ENCODE results near the gene POMC. TPM values are rescaled to one million over a fixed set of nuclear protein-coding genes. Genes with fewer than 3 reads are reported as not detected.

POMC gene
- total RNA-seq, 1 donor from 2014 or later: 0.64 TPM

- no peak overlapping the region for H3K4me3 Mint-ChIP-seq (ENCODE audit: unreplicated experiment)
- DNase-seq (ENCODE audit: low spot score): no peak
- no peaks in the 10 kb centered on the region for H3K36me3 Mint-ChIP-seq (ENCODE audit: low read depth, unreplicated experiment)
- H3K27me3 Mint-ChIP-seq (ENCODE audit: unreplicated experiment): peaks cover 5% of the 10 kb centered on the region
- no peak overlapping the region for H3K27ac Mint-ChIP-seq (ENCODE audit: unreplicated experiment)
- H3K9me3 Mint-ChIP-seq (ENCODE audit: unreplicated experiment): no peaks in the 10 kb centered on the region
- no peaks in the 10 kb centered on the region for H3K4me1 Mint-ChIP-seq (ENCODE audit: unreplicated experiment)
- TF ChIP-seq CTCF (IDR thresholded peaks at IDR 0.05; ENCODE audit: unreplicated experiment): no peak
Measured at GRCh38 chr2:25207078-25207545, 38.7 kb upstream of the POMC start.

- Mint-ChIP-seq H3K4me1 (ENCODE audit: unreplicated experiment) (no peaks in the 10 kb centered on the region), H3K9me3 (ENCODE audit: unreplicated experiment) (no peaks in the 10 kb centered on the region), H3K27ac (ENCODE audit: unreplicated experiment) (no peak overlapping the region), H3K27me3 (ENCODE audit: unreplicated experiment) (peaks cover 7% of the 10 kb centered on the region), H3K36me3 (ENCODE audit: low read depth, unreplicated experiment) (no peaks in the 10 kb centered on the region), H3K4me3 (ENCODE audit: unreplicated experiment) (no peak overlapping the region)
- no peak for TF ChIP-seq CTCF (IDR thresholded peaks at IDR 0.05; ENCODE audit: unreplicated experiment)
- no peak for DNase-seq (ENCODE audit: low spot score)
Measured at GRCh38 chr2:25204190-25204838, 35.9 kb upstream of the POMC start.

GRCh38 chr2:25202275-25202674, 33.9 kb upstream of the POMC start:
- Mint-ChIP-seq H3K27ac (ENCODE audit: unreplicated experiment) (no peak overlapping the region), H3K27me3 (ENCODE audit: unreplicated experiment) (peaks cover 7% of the 10 kb centered on the region), H3K4me1 (ENCODE audit: unreplicated experiment) (peaks cover 11% of the 10 kb centered on the region), H3K4me3 (ENCODE audit: unreplicated experiment) (no peak overlapping the region), H3K9me3 (ENCODE audit: unreplicated experiment) (no peaks in the 10 kb centered on the region), H3K36me3 (ENCODE audit: low read depth, unreplicated experiment) (no peaks in the 10 kb centered on the region)
- no peak for DNase-seq (ENCODE audit: low spot score)
- TF ChIP-seq CTCF (IDR thresholded peaks at IDR 0.05; ENCODE audit: unreplicated experiment): no peak

GRCh38 chr2:25201794-25202193, 33.4 kb upstream of the POMC start:
- DNase-seq (ENCODE audit: low spot score): no peak
- no peak for TF ChIP-seq CTCF (IDR thresholded peaks at IDR 0.05; ENCODE audit: unreplicated experiment)
- H3K4me1 Mint-ChIP-seq (ENCODE audit: unreplicated experiment): peaks cover 11% of the 10 kb centered on the region

GRCh38 chr2:25201265-25201664, 32.9 kb upstream of the POMC start:
- peaks cover 7% of the 10 kb centered on the region for H3K27me3 Mint-ChIP-seq (ENCODE audit: unreplicated experiment)
- peaks cover 11% of the 10 kb centered on the region for H3K4me1 Mint-ChIP-seq (ENCODE audit: unreplicated experiment)
- no peaks in the 10 kb centered on the region for H3K36me3 Mint-ChIP-seq (ENCODE audit: low read depth, unreplicated experiment)
- H3K4me3 Mint-ChIP-seq (ENCODE audit: unreplicated experiment): no peak overlapping the region
- peak; percentile 41 for TF ChIP-seq CTCF (IDR thresholded peaks at IDR 0.05; ENCODE audit: unreplicated experiment)
- H3K9me3 Mint-ChIP-seq (ENCODE audit: unreplicated experiment): no peaks in the 10 kb centered on the region
- DNase-seq (ENCODE audit: low spot score): no peak
- no peak overlapping the region for H3K27ac Mint-ChIP-seq (ENCODE audit: unreplicated experiment)

More at GRCh38 chr2:25201794-25202193, 33.4 kb upstream of the POMC start:
- no peak overlapping the region for H3K4me3 Mint-ChIP-seq (ENCODE audit: unreplicated experiment)
- H3K9me3 Mint-ChIP-seq (ENCODE audit: unreplicated experiment): no peaks in the 10 kb centered on the region
- H3K27ac Mint-ChIP-seq (ENCODE audit: unreplicated experiment): no peak overlapping the region
- H3K36me3 Mint-ChIP-seq (ENCODE audit: low read depth, unreplicated experiment): no peaks in the 10 kb centered on the region
- H3K27me3 Mint-ChIP-seq (ENCODE audit: unreplicated experiment): peaks cover 7% of the 10 kb centered on the region
